H54 (cell line): ENCODE data around the gene SLAMF6.

ENCODE experiments used
- DNase-seq: peaks from one replicate; pipeline ENCODE4 v3.0.0; 2011; ENCODE audit warnings: low spot score, mixed read lengths; ENCODE audit not compliant: insufficient read length
- FAIRE-seq: peaks from 3 replicates; lab custom pipeline; 2011; peaks lifted over from hg19 to GRCh38; lab: Jason Lieb, UNC
- POLR2A ChIP-seq: IDR thresholded peaks from 2 replicates; pipeline ENCODE4 v1.6.1; 2011; ENCODE audit warnings: low read depth, mild to moderate bottlenecking, low read length

The SLAMF6 gene

GRCh38 chr1:160454371-160455152 lies 68.5 kb downstream of the SLAMF6 start:
- DNase-seq (no peak), FAIRE-seq (no peak)
- TF ChIP-seq POLR2A, result no peak

GRCh38 chr1:160453443-160453842 lies 69.6 kb downstream of the SLAMF6 start:
- TF ChIP-seq POLR2A, result no peak
- FAIRE-seq (no peak), DNase-seq (no peak)

GRCh38 chr1:160451859-160452232 lies 71.2 kb downstream of the SLAMF6 start:
- no peak for TF ChIP-seq POLR2A
- DNase-seq (no peak), FAIRE-seq (no peak)

GRCh38 chr1:160451119-160451858 lies 71.8 kb downstream of the SLAMF6 start:
- TF ChIP-seq POLR2A, result no peak
- FAIRE-seq (no peak), DNase-seq (no peak)

- no peak for TF ChIP-seq POLR2A
- no peak for FAIRE-seq
Measured at GRCh38 chr1:160449494-160449893, 73.6 kb downstream of the SLAMF6 start.

GRCh38 chr1:160446945-160447600 lies 76.0 kb downstream of the SLAMF6 start:
- TF ChIP-seq POLR2A, result no peak
- DNase-seq (no peak), FAIRE-seq (no peak)

More at GRCh38 chr1:160449494-160449893, 73.6 kb downstream of the SLAMF6 start:
- no peak for DNase-seq

- FAIRE-seq (no peak), DNase-seq (no peak)
- no peak for TF ChIP-seq POLR2A
Measured at GRCh38 chr1:160439718-160440117, 83.3 kb downstream of the SLAMF6 start.

- no peak for TF ChIP-seq POLR2A
- no peak for DNase-seq
- FAIRE-seq, result no peak
Measured at GRCh38 chr1:160438935-160439334, 84.1 kb downstream of the SLAMF6 start.

GRCh38 chr1:160438317-160438918 lies 84.6 kb downstream of the SLAMF6 start:
- FAIRE-seq (no peak), DNase-seq (no peak)
- no peak for TF ChIP-seq POLR2A

- no peak for FAIRE-seq
- DNase-seq, result no peak
- no peak for TF ChIP-seq POLR2A
Measured at GRCh38 chr1:160437432-160438316, 85.4 kb downstream of the SLAMF6 start.

GRCh38 chr1:160436966-160437365 lies 86.1 kb downstream of the SLAMF6 start:
- DNase-seq (no peak), FAIRE-seq (no peak)
- no peak for TF ChIP-seq POLR2A
